Fibroblast of lung (primary cell): Measurements from ENCODE around the gene PIWIL4. TPM values are rescaled to one million over a fixed set of nuclear protein-coding genes. Genes with fewer than 3 reads are reported as not detected.
A peak's percentile ranks its signal among the peaks of the same experiment; 100 is the strongest.

Experiments used
- DNase-seq, 2 donors: peaks; one replicate each; pipeline versions ENCODE4 v3.0.0 to v3.0.0-alpha.2; 2010; ENCODE audit warnings: low read depth in 2 of 2
- H2AFZ ChIP-seq: 2 replicates; pipeline ENCODE4 v1.5.1; 2012; ENCODE audit warnings: low read length, control low read depth, inconsistent platforms
- H3K27ac ChIP-seq: 2 replicates; pipeline ENCODE4 v1.5.1; 2011; ENCODE audit warnings: low read length, control low read depth; ENCODE audit not compliant: insufficient read depth
- H3K27me3 ChIP-seq: 2 replicates; pipeline ENCODE4 v1.5.1; 2011; ENCODE audit warnings: mild to moderate bottlenecking, low read length; ENCODE audit not compliant: control insufficient read depth, insufficient read depth
- H3K36me3 ChIP-seq: 2 replicates; pipeline ENCODE4 v1.5.1; 2011; ENCODE audit warnings: low read length; ENCODE audit not compliant: control insufficient read depth, insufficient read depth
- H3K4me1 ChIP-seq: 2 replicates; pipeline ENCODE4 v1.5.1; 2011; ENCODE audit warnings: low read length; ENCODE audit not compliant: control insufficient read depth, insufficient read depth; ENCODE audit errors: extremely low read depth
- H3K4me2 ChIP-seq: 2 replicates; pipeline ENCODE4 v1.5.1; 2011; ENCODE audit warnings: low read length, control low read depth; ENCODE audit not compliant: insufficient read depth; ENCODE audit errors: extremely low read depth
- H3K4me3 ChIP-seq, 4 experiments: fragments of 200-600 bp in 1 of 4; sonication (generic) in 1 of 4; replicated peaks in 1 of 4; 2 replicates each; pipeline ENCODE4 v1.5.1; 2011 to 2016; ENCODE audit warnings: low read length in 4 of 4, low read depth in 3 of 4, mild to moderate bottlenecking in 3 of 4, control low read depth in 2 of 4, inconsistent platforms in 1 of 4, mixed read lengths in 1 of 4; ENCODE audit not compliant: insufficient read depth in 1 of 4; ENCODE audit errors: control extremely low read depth in 1 of 4
- H3K79me2 ChIP-seq: 2 replicates; pipeline ENCODE4 v1.5.1; 2012; ENCODE audit warnings: mild to moderate bottlenecking, low read length, inconsistent platforms; ENCODE audit not compliant: control insufficient read depth, insufficient read depth
- H3K9ac ChIP-seq: 2 replicates; pipeline ENCODE4 v1.5.1; 2011; ENCODE audit warnings: mild to moderate bottlenecking, low read length, control low read depth; ENCODE audit not compliant: insufficient read depth
- H3K9me3 ChIP-seq: 2 replicates; pipeline ENCODE4 v1.5.1; 2012; ENCODE audit warnings: low read depth, low read length; ENCODE audit not compliant: control insufficient read depth, insufficient read depth
- H4K20me1 ChIP-seq: 2 replicates; pipeline ENCODE4 v1.5.1; 2011; ENCODE audit warnings: low read length; ENCODE audit not compliant: control insufficient read depth, insufficient read depth; ENCODE audit errors: extremely low read depth
- EZH2 ChIP-seq: IDR thresholded peaks from 2 replicates; pipeline ENCODE4 v1.5.1; 2012; ENCODE audit warnings: low read length, control low read depth, mild to moderate bottlenecking; ENCODE audit errors: missing control alignments
- polyA plus RNA-seq, 2 donors: library from polyadenylated mRNA; depleted of rRNA in 1 of 2; stranded (reverse) in 1 of 2; unstranded in 1 of 2; fragments of >200 nt; gene quantifications; 2 replicates each; pipeline ENCODE4 v1.2.1, GENCODE V29; 2011 to 2012; ENCODE audit warnings: missing spikeins in 1 of 2
- total RNA-seq: library from RNA; depleted of rRNA; stranded (reverse); fragments of >200 nt; gene quantifications from 2 replicates; pipeline ENCODE4 v1.2.1, GENCODE V29; 2014
- TF ChIP-seq, protein P1 (sequence below), 2 donors: IDR thresholded peaks in 1 of 2; conservative IDR thresholded peaks in 1 of 2; 1 replicate in 1 of 2; 2 replicates in 1 of 2; pipeline ENCODE4 v1.5.1; 2011 to 2012; ENCODE audit warnings: low read length in 2 of 2, control low read depth in 1 of 2, inconsistent platforms in 1 of 2, low read depth in 1 of 2, mild to moderate bottlenecking in 1 of 2

Gene PIWIL4
- total and polyA plus RNA-seq, 2 donors (not counting 1 experiment from before 2014, with no cell fraction given): 1.2 to 3.3 TPM

GRCh38 chr11:94599510-94599909, 32.3 kb downstream of the PIWIL4 start:
- Histone ChIP-seq H3K4me2 (no peak overlapping the region), H3K27me3 (no peaks in the 10 kb centered on the region)
- DNase-seq: no peak

GRCh38 chr11:94602430-94603372, 35.5 kb downstream of the PIWIL4 start:
- Histone ChIP-seq H3K4me2 (no peak overlapping the region), H3K79me2 (no peaks in the 10 kb centered on the region), H3K36me3 (no peaks in the 10 kb centered on the region), H2AFZ (no peak overlapping the region), H4K20me1 (no peaks in the 10 kb centered on the region), H3K4me3 (no peak overlapping the region), H3K27ac (no peak overlapping the region), H3K9me3 (no peaks in the 10 kb centered on the region), H3K9ac (no peak overlapping the region), H3K4me1 (no peaks in the 10 kb centered on the region), H3K27me3 (no peaks in the 10 kb centered on the region)
- TF ChIP-seq, protein P1, sequence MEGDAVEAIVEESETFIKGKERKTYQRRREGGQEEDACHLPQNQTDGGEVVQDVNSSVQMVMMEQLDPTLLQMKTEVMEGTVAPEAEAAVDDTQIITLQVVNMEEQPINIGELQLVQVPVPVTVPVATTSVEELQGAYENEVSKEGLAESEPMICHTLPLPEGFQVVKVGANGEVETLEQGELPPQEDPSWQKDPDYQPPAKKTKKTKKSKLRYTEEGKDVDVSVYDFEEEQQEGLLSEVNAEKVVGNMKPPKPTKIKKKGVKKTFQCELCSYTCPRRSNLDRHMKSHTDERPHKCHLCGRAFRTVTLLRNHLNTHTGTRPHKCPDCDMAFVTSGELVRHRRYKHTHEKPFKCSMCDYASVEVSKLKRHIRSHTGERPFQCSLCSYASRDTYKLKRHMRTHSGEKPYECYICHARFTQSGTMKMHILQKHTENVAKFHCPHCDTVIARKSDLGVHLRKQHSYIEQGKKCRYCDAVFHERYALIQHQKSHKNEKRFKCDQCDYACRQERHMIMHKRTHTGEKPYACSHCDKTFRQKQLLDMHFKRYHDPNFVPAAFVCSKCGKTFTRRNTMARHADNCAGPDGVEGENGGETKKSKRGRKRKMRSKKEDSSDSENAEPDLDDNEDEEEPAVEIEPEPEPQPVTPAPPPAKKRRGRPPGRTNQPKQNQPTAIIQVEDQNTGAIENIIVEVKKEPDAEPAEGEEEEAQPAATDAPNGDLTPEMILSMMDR (conservative IDR thresholded peaks at IDR 0.05 in 1 of 2, IDR thresholded peaks at IDR 0.05 in 1 of 2; ENCODE audit: low read depth in 1 of 2, low read length in 2 of 2): peak; percentile 41 to 74
- no peak for TF ChIP-seq EZH2
- peak; percentile 77 to 88 for DNase-seq

More at GRCh38 chr11:94599510-94599909, 32.3 kb downstream of the PIWIL4 start:
- H3K36me3 ChIP-seq: no peaks in the 10 kb centered on the region
- H3K9ac ChIP-seq: no peak overlapping the region
- H3K4me3 ChIP-seq: no peak overlapping the region
- H3K79me2 ChIP-seq: no peaks in the 10 kb centered on the region
- H4K20me1 ChIP-seq: no peaks in the 10 kb centered on the region
- no peaks in the 10 kb centered on the region for H3K4me1 ChIP-seq
- TF ChIP-seq, protein P1 (conservative IDR thresholded peaks at IDR 0.05 in 1 of 2, IDR thresholded peaks at IDR 0.05 in 1 of 2; ENCODE audit: low read depth in 1 of 2, low read length in 2 of 2): no peak
- no peak for TF ChIP-seq EZH2
- no peak overlapping the region for H3K27ac ChIP-seq
- H3K9me3 ChIP-seq: no peaks in the 10 kb centered on the region
- H2AFZ ChIP-seq: no peak overlapping the region

DNA sequence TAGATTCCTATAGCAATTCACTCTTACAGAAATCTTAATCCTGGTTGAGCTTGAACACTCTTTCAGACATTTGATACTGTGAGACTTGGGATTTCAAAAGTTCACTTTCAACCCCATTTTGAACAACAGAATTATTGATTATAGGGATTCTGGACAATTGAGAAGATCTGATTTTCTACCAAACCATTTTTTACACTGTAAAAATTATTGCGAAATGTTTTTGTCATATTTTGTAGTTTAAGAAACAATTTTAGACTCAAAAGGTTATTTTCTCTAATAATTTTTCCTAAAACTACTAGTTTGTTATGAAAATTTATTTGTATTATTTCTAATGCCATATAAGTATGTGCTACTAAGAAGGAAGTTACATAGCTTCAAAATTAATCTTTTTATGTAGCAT, 36.4 kb downstream of the PIWIL4 start:
- Histone ChIP-seq H3K4me2 (no peak overlapping the region), H3K4me3 (no peak overlapping the region), H3K79me2 (no peaks in the 10 kb centered on the region), H3K9ac (no peak overlapping the region), H4K20me1 (no peaks in the 10 kb centered on the region), H3K27me3 (no peaks in the 10 kb centered on the region), H3K9me3 (no peaks in the 10 kb centered on the region), H3K36me3 (no peaks in the 10 kb centered on the region), H3K27ac (no peak overlapping the region), H3K4me1 (no peaks in the 10 kb centered on the region), H2AFZ (no peak overlapping the region)
- TF ChIP-seq, protein P1 (conservative IDR thresholded peaks at IDR 0.05 in 1 of 2, IDR thresholded peaks at IDR 0.05 in 1 of 2; ENCODE audit: low read depth in 1 of 2, low read length in 2 of 2): no peak
- no peak for TF ChIP-seq EZH2
- no peak for DNase-seq
